Smooth muscle cell (in vitro differentiated cells): ENCODE results near the gene IL23R. TPM values are rescaled to one million over a fixed set of nuclear protein-coding genes. Genes with fewer than 3 reads are reported as not detected.

Experiments
- DNase-seq: peaks from one replicate; lab custom pipeline; 2025; ENCODE audit not compliant: unreplicated experiment; lab: John Stamatoyannopoulos, UW
- H2AFZ ChIP-seq: fragments of 200-600 bp; sonication (generic); 2 replicates; pipeline ENCODE4 v1.6.0; 2016; ENCODE audit warnings: antibody characterized with exemption, low read depth, mild to moderate bottlenecking
- H3F3A ChIP-seq: fragments of 200-600 bp; sonication (generic); 2 replicates; pipeline ENCODE4 v1.6.0; 2017; ENCODE audit warnings: antibody characterized with exemption, low read depth
- H3K27ac ChIP-seq: fragments of 200-600 bp; sonication (generic); 2 replicates; pipeline ENCODE4 v1.5.1; 2016; ENCODE audit warnings: low read depth, mild to moderate bottlenecking
- H3K27me3 ChIP-seq: fragments of 200-600 bp; sonication (generic); 2 replicates; pipeline ENCODE4 v1.6.1; 2016; ENCODE audit warnings: low read depth, mild to moderate bottlenecking
- H3K36me3 ChIP-seq: fragments of 200-600 bp; sonication (generic); 2 replicates; pipeline ENCODE4 v1.5.1; 2016; ENCODE audit warnings: low read depth
- H3K4me1 ChIP-seq: fragments of 200-600 bp; sonication (generic); 2 replicates; pipeline ENCODE4 v1.5.1; 2016; ENCODE audit warnings: low read depth
- H3K4me2 ChIP-seq: fragments of 200-600 bp; sonication (generic); 2 replicates; pipeline ENCODE4 v1.6.0; 2016; ENCODE audit warnings: mild to moderate bottlenecking
- H3K4me3 ChIP-seq: fragments of 200-600 bp; sonication (generic); 2 replicates; pipeline ENCODE4 v1.5.1; 2016; ENCODE audit warnings: mild to moderate bottlenecking
- H3K79me2 ChIP-seq: fragments of 200-600 bp; sonication (generic); 2 replicates; pipeline ENCODE4 v1.6.0; 2016; ENCODE audit warnings: low read depth, mild to moderate bottlenecking
- H3K9ac ChIP-seq: fragments of 200-600 bp; sonication (generic); 2 replicates; pipeline ENCODE4 v1.6.0; 2016; ENCODE audit warnings: low read depth
- H3K9me3 ChIP-seq: fragments of 200-600 bp; sonication (generic); replicated peaks from 2 replicates; pipeline ENCODE4 v1.5.1; 2016; ENCODE audit warnings: low read depth
- H4K20me1 ChIP-seq: fragments of 200-600 bp; sonication (generic); 2 replicates; pipeline ENCODE4 v1.6.0; 2016; ENCODE audit warnings: low read depth
- CTCF ChIP-seq: fragments of 200-600 bp; sonication (generic); IDR thresholded peaks from 2 replicates; pipeline ENCODE4 v1.5.1; 2017; ENCODE audit warnings: borderline replicate concordance, mild to moderate bottlenecking, antibody characterized with exemption; ENCODE audit not compliant: insufficient read depth, poor library complexity, severe bottlenecking
- WGBS: methylation state at CpG from one replicate; pipeline ENCODE4 v1.1.7; 2016; ENCODE audit warnings: low lambda C conversion rate; 5-methylcytosine and 5-hydroxymethylcytosine counted together
- polyA plus RNA-seq: library from polyadenylated mRNA; unstranded; fragments of >200 nt; fragmentation: Nextera tagmentation; extraction: Ambion mirVana; gene quantifications from 2 replicates; pipeline ENCODE4 v1.2.1, GENCODE V29; 2016
- total RNA-seq: library from RNA; depleted of rRNA; stranded (reverse); fragments of >200 nt; gene quantifications from 2 replicates; pipeline ENCODE4 v1.2.3, GENCODE V29; 2014

The IL23R gene
- total and polyA plus RNA-seq, 2 experiments from 2014 or later: not detected

- 78% methylated on average over 2 of the region's 2 CpGs for WGBS
- Histone ChIP-seq H3K27ac (no peak overlapping the region), H3K79me2 (no peaks in the 10 kb centered on the region), H3K36me3 (no peaks in the 10 kb centered on the region), H3K27me3 (no peaks in the 10 kb centered on the region), H3K4me2 (no peak overlapping the region), H3K4me1 (no peaks in the 10 kb centered on the region), H4K20me1 (no peaks in the 10 kb centered on the region), H3F3A (no peaks in the 10 kb centered on the region), H3K9ac (no peak overlapping the region), H3K4me3 (no peak overlapping the region), H2AFZ (no peak overlapping the region), H3K9me3 (no peaks in the 10 kb centered on the region)
- no peak for DNase-seq
- no peak for TF ChIP-seq CTCF
These were observed 4.7 kb downstream of the IL23R start for GRCh38 chr1:67170751-67171573.

GRCh38 chr1:67171574-67171955 lies 5.3 kb downstream of the IL23R start:
- Histone ChIP-seq H3K27me3 (no peaks in the 10 kb centered on the region), H2AFZ (no peak overlapping the region), H3K27ac (no peak overlapping the region), H3K9me3 (no peaks in the 10 kb centered on the region), H4K20me1 (no peaks in the 10 kb centered on the region), H3K79me2 (no peaks in the 10 kb centered on the region), H3K4me1 (no peaks in the 10 kb centered on the region), H3K36me3 (no peaks in the 10 kb centered on the region), H3K4me2 (no peak overlapping the region), H3F3A (no peaks in the 10 kb centered on the region), H3K4me3 (no peak overlapping the region), H3K9ac (no peak overlapping the region)
- TF ChIP-seq CTCF: no peak
- WGBS: 75% methylated on average over 2 of the region's 2 CpGs
- no peak for DNase-seq

- no peak for DNase-seq
- no peaks in the 10 kb centered on the region for H3K79me2 ChIP-seq
- no peak for TF ChIP-seq CTCF
These were observed 5.7 kb downstream of the IL23R start for GRCh38 chr1:67171978-67172377.

GRCh38 chr1:67173988-67174387 lies 7.7 kb downstream of the IL23R start:
- H3K27ac ChIP-seq: no peak overlapping the region
- no peaks in the 10 kb centered on the region for H3K4me1 ChIP-seq
- no peaks in the 10 kb centered on the region for H4K20me1 ChIP-seq
- H3F3A ChIP-seq: no peaks in the 10 kb centered on the region
- H3K36me3 ChIP-seq: no peaks in the 10 kb centered on the region
- H3K4me2 ChIP-seq: no peak overlapping the region
- no peaks in the 10 kb centered on the region for H3K27me3 ChIP-seq
- H3K9ac ChIP-seq: no peak overlapping the region
- H3K9me3 ChIP-seq: no peaks in the 10 kb centered on the region
- TF ChIP-seq CTCF: no peak
- H2AFZ ChIP-seq: no peak overlapping the region
- DNase-seq: no peak
- no peaks in the 10 kb centered on the region for H3K79me2 ChIP-seq
- H3K4me3 ChIP-seq: no peak overlapping the region

More at GRCh38 chr1:67171978-67172377, 5.7 kb downstream of the IL23R start:
- no peak overlapping the region for H3K4me2 ChIP-seq
- H3K4me1 ChIP-seq: no peaks in the 10 kb centered on the region
- H3K36me3 ChIP-seq: no peaks in the 10 kb centered on the region
- H3K4me3 ChIP-seq: no peak overlapping the region
- no peaks in the 10 kb centered on the region for H3K9me3 ChIP-seq
- no peaks in the 10 kb centered on the region for H3K27me3 ChIP-seq
- H4K20me1 ChIP-seq: no peaks in the 10 kb centered on the region
- WGBS: 92% methylated on average over 1 of the region's 1 CpG
- H2AFZ ChIP-seq: no peak overlapping the region
- H3F3A ChIP-seq: no peaks in the 10 kb centered on the region
- H3K27ac ChIP-seq: no peak overlapping the region
- H3K9ac ChIP-seq: no peak overlapping the region
